B cell (primary cell): Measurements from ENCODE around the gene CAMK2G. TPM values are rescaled to one million over a fixed set of nuclear protein-coding genes. Genes with fewer than 3 reads are reported as not detected.

Experiments
- ATAC-seq: fragments of 200-7000 bp; cut with Tn5 transposase; one replicate; pipeline ENCODE4 v1.10.0; 2021; ENCODE audit warnings: low read depth, mild to moderate bottlenecking, moderate number of reproducible peaks, moderate library complexity
- CTCF ChIA-PET: fragments of 350-600 bp; sonication (Branson Sonifier 250); formaldehyde crosslinking; loops from one replicate; lab custom pipeline; 2021; ENCODE audit warnings: antibody characterized with exemption, inconsistent platforms; lab: Charles Lee
- POLR2A ChIA-PET: fragments of 350-600 bp; sonication (Branson Sonifier 250); formaldehyde crosslinking; loops from one replicate; lab custom pipeline; 2021; ENCODE audit warnings: antibody characterized with exemption; lab: Charles Lee
- DNase-seq: peaks from one replicate; pipeline ENCODE4 v3.0.0; 2013
- H2AFZ ChIP-seq: 2 replicates; pipeline ENCODE4 v1.6.1; 2012; ENCODE audit warnings: mild to moderate bottlenecking, low read depth, low read length; ENCODE audit not compliant: insufficient read depth, poor library complexity, severe bottlenecking
- H3K27ac ChIP-seq, 2 donors: 1 replicate in 1 of 2; 2 replicates in 1 of 2; pipeline ENCODE4 v1.5.1; 2012 to 2013; ENCODE audit warnings: low read length in 2 of 2, mild to moderate bottlenecking in 2 of 2, moderate library complexity in 1 of 2
- H3K27me3 ChIP-seq, 4 experiments: fragments of 200-600 bp in 1 of 4; sonication (generic) in 1 of 4; replicated peaks in 1 of 4; 1 replicate in 2 of 4; 2 replicates in 2 of 4; pipeline versions ENCODE4 v1.6.1 to v1.7.0; 2013 to 2016; ENCODE audit warnings: low read length in 3 of 4, mild to moderate bottlenecking in 2 of 4, mixed read lengths in 1 of 4, moderate library complexity in 1 of 4; ENCODE audit not compliant: insufficient read depth in 4 of 4, control insufficient read depth in 3 of 4; ENCODE audit errors: control extremely low read depth in 1 of 4
- H3K36me3 ChIP-seq, 2 experiments: replicated peaks in 1 of 2; 1 replicate in 1 of 2; 2 replicates in 1 of 2; pipeline versions ENCODE4 v1.6.1 to v1.7.1; 2013; ENCODE audit warnings: low read length in 1 of 2; ENCODE audit not compliant: insufficient read depth in 2 of 2, control insufficient read depth in 1 of 2; ENCODE audit errors: control extremely low read depth in 1 of 2, extremely low read depth in 1 of 2
- H3K4me1 ChIP-seq, 2 donors: fragments of 200-600 bp in 1 of 2; sonication (generic) in 1 of 2; 1 replicate in 1 of 2; 2 replicates in 1 of 2; pipeline versions ENCODE4 v1.5.1 to v1.6.1; 2013 to 2017; ENCODE audit warnings: low read length in 2 of 2; ENCODE audit not compliant: control insufficient read depth in 2 of 2, insufficient read depth in 2 of 2
- H3K4me2 ChIP-seq: replicated peaks from 2 replicates; pipeline ENCODE3; 2012; ENCODE audit warnings: mild to moderate bottlenecking, low read depth, low read length; ENCODE audit not compliant: poor library complexity, severe bottlenecking
- H3K4me3 ChIP-seq, 5 experiments: fragments of 200-600 bp in 1 of 5; sonication (generic) in 1 of 5; 1 replicate in 3 of 5; 2 replicates in 2 of 5; pipeline versions ENCODE4 v1.5.1 to v1.7.0; 2011 to 2016; ENCODE audit warnings: low read length in 4 of 5, mild to moderate bottlenecking in 4 of 5, low read depth in 2 of 5, control low read depth in 1 of 5, moderate library complexity in 1 of 5; ENCODE audit not compliant: insufficient read depth in 1 of 5; ENCODE audit errors: control extremely low read depth in 1 of 5, extremely low read depth in 1 of 5
- H3K79me2 ChIP-seq: fragments of 200-600 bp; sonication (generic); one replicate; pipeline ENCODE4 v1.6.0; 2016; ENCODE audit warnings: low read length; ENCODE audit not compliant: control insufficient read depth, insufficient read depth
- H3K9ac ChIP-seq: fragments of 200-600 bp; sonication (generic); 2 replicates; pipeline ENCODE4 v1.6.1; 2017; ENCODE audit warnings: mild to moderate bottlenecking, low read length, moderate library complexity
- H3K9me3 ChIP-seq, 3 donors: one replicate each; pipeline versions ENCODE4 v1.6.1 to v1.7.1; 2013; ENCODE audit warnings: low read length in 2 of 3; ENCODE audit not compliant: control insufficient read depth in 2 of 3, insufficient read depth in 1 of 3; ENCODE audit errors: control extremely low read depth in 1 of 3
- H4K20me1 ChIP-seq: 2 replicates; pipeline ENCODE4 v1.6.0; 2012; ENCODE audit warnings: mild to moderate bottlenecking, low read length; ENCODE audit not compliant: insufficient read depth, control insufficient read depth, poor library complexity, severe bottlenecking
- H3K27ac Mint-ChIP-seq: one replicate; pipeline ENCODE4 v1.8.0; 2021; ENCODE audit warnings: mixed read lengths
- H3K27me3 Mint-ChIP-seq: one replicate; pipeline ENCODE4 v1.8.0; 2021; ENCODE audit warnings: mixed read lengths
- H3K4me1 Mint-ChIP-seq: one replicate; pipeline ENCODE4 v1.8.0; 2021; ENCODE audit warnings: mixed read lengths
- H3K4me3 Mint-ChIP-seq: one replicate; pipeline ENCODE4 v1.8.0; 2021; ENCODE audit warnings: mixed read lengths
- H3K9me3 Mint-ChIP-seq: one replicate; pipeline ENCODE4 v1.8.0; 2022; ENCODE audit warnings: mixed read lengths; ENCODE audit not compliant: insufficient read depth
- CTCF ChIP-seq: fragments of 200-600 bp; IDR thresholded peaks from one replicate; pipeline ENCODE4 v1.8.0; 2022; ENCODE audit warnings: antibody characterized with exemption, mild to moderate bottlenecking
- EZH2 ChIP-seq: IDR thresholded peaks from 2 replicates; pipeline ENCODE4 v1.6.1; 2012; ENCODE audit warnings: borderline replicate concordance, low read depth, mild to moderate bottlenecking, moderate library complexity, low read length; ENCODE audit not compliant: insufficient read depth, poor library complexity, severe bottlenecking
- WGBS: methylation state at CpG from one replicate; pipeline ENCODE4 v1.1.5; 2013; ENCODE audit warnings: missing lambda C conversion rate; ENCODE audit not compliant: insufficient coverage; 5-methylcytosine and 5-hydroxymethylcytosine counted together
- intact Hi-C: fragments of 100-400 bp; cut with micrococcal nuclease; formaldehyde crosslinking; loops from one replicate; pipeline ENCODE4 v1.10.0; 2022
- polyA plus RNA-seq: library from polyadenylated mRNA; depleted of rRNA; stranded (reverse); fragments of >200 nt; gene quantifications from 2 replicates; pipeline ENCODE4 v1.2.3, GENCODE V29; 2012
- total RNA-seq, 2 donors: library from RNA; stranded (reverse); fragments of 120-200 nt in 1 of 2; gene quantifications; 1 replicate in 1 of 2; 2 replicates in 1 of 2; pipeline versions ENCODE4 v1.2.3 to v1.2.4, GENCODE V29; 2013 to 2022

Gene CAMK2G
- total and polyA plus RNA-seq, 2 donors (not counting 1 experiment from before 2014, with no cell fraction given): 42.7 to 48.7 TPM

DNA sequence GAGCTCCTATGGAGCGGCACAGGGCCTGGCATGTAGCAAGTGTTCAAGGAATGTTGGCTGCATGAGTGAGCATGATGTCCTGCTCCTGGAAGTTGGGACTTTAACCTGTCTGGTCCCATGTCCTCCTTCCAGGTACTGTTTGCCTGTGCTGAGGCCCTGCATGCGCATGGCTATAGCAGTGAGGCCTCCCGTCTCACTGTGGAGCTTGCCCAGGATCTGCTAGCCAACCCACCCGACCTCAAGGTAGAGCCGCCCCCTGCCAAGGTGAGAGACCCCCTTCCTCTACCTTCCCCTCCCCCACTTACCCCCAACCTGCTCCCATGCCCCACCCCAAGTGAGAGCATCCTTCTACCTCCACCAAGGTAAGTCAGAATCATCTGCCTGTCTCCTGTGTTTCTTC lies 80.9 kb downstream of the CAMK2G start:
- intact Hi-C loops: no loop called here
- Mint-ChIP-seq H3K9me3 (no peaks in the 10 kb centered on the region), H3K27ac (no peak overlapping the region), H3K4me3 (no peak overlapping the region), H3K4me1 (no peaks in the 10 kb centered on the region), H3K27me3 (no peaks in the 10 kb centered on the region)
- no peak overlapping the region for H3K27ac ChIP-seq
- no peak overlapping the region for H3K4me3 ChIP-seq
- peaks cover 2 to 80% of the 10 kb centered on the region in 2 experiments for H3K36me3 ChIP-seq
- H3K9me3 ChIP-seq: no peaks in the 10 kb centered on the region
- ChIA-PET POLR2A (interaction anchor here (0.6 kb wide), 1 partner anchor 11 kb away, joined by 3 read pairs; no protein-coding TSS in a partner anchor), CTCF (no interaction called here)
- H3K4me1 ChIP-seq: no peaks in the 10 kb centered on the region
- H4K20me1 ChIP-seq: peaks cover 11% of the 10 kb centered on the region
- DNase-seq (no peak), ATAC-seq (no peak)
- H3K79me2 ChIP-seq: peaks cover 45% of the 10 kb centered on the region
- no peak overlapping the region for H3K9ac ChIP-seq
- no peaks in the 10 kb centered on the region for H3K27me3 ChIP-seq
- no peak for TF ChIP-seq EZH2
- no peak for TF ChIP-seq CTCF
- H3K4me2 ChIP-seq: no peak overlapping the region
- no peak overlapping the region for H2AFZ ChIP-seq
- 95% methylated on average over 4 of the region's 5 CpGs for WGBS

GRCh38 chr10:73791871-73792400 lies 82.4 kb downstream of the CAMK2G start:
- ChIA-PET POLR2A (interaction anchor here (1.4 kb wide), 1 partner anchor 9 kb away, joined by 3 read pairs; no protein-coding TSS in a partner anchor), CTCF (interaction anchor here (0.5 kb wide), 1 partner anchor 17 kb away, joined by 4 read pairs; no protein-coding TSS in a partner anchor)
- H3K9me3 ChIP-seq: no peaks in the 10 kb centered on the region
- H2AFZ ChIP-seq: no peak overlapping the region
- peaks cover 2 to 71% of the 10 kb centered on the region in 2 experiments for H3K36me3 ChIP-seq
- no peak overlapping the region for H3K4me3 ChIP-seq
- Mint-ChIP-seq H3K4me3 (no peak overlapping the region), H3K4me1 (peaks cover 5% of the 10 kb centered on the region), H3K27ac (no peak overlapping the region), H3K9me3 (no peaks in the 10 kb centered on the region), H3K27me3 (no peaks in the 10 kb centered on the region)
- no peak overlapping the region for H3K9ac ChIP-seq
- H3K27me3 ChIP-seq: no peaks in the 10 kb centered on the region
- no peak overlapping the region for H3K27ac ChIP-seq
- TF ChIP-seq CTCF: no peak
- no peak for TF ChIP-seq EZH2
- peaks cover 13% of the 10 kb centered on the region for H4K20me1 ChIP-seq
- peaks cover 60% of the 10 kb centered on the region for H3K79me2 ChIP-seq
- intact Hi-C loops: no loop called here
- no peak overlapping the region for H3K4me2 ChIP-seq
- DNase-seq (no peak), ATAC-seq (no peak)
- peaks cover 0 to 6% of the 10 kb centered on the region in 2 donors for H3K4me1 ChIP-seq
- 97% methylated on average over 20 of the region's 26 CpGs for WGBS
